Stimulated activated CD8-positive, alpha-beta memory T cell treated with anti-CD3 and anti-CD28 coated beads, Interleukin-12 subunit alpha, Interleukin-12 subunit beta, amount 100 ng/mL, for 24 hours (primary cell): Measurements from ENCODE around the gene PYDC2.
"Not testable (repeated sequence)": the region's sequence is repeated elsewhere in the genome, so short reads cannot be mapped to it uniquely, and the experiment has no call there.

Experiments
- DNase-seq: peaks from one replicate; pipeline ENCODE4 v3.0.0-alpha.2; 2020; ENCODE audit errors: extremely low read depth

PYDC2 gene

DNA sequence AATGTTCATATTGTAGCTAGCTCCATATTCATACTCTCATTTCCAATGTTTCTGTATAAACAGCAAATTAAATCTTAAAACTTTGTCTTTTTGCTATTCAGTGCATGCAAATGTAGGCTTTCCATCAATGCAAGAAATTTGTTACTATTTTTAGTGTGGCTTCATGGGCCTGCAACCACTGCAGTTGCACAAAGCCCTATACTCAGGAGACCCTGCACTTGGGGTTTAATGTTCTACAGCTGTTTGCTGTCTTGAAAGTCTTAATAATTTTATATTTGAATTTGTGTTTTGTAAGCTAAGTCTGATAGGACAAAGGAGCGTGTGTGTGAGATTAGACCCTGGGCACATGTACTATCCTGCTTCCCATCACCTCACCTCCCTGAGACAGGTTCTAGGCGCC lies 9.6 kb downstream of the PYDC2 start:
- DNase-seq, result no peak

GRCh38 chr3:191473661-191474198 lies 12.8 kb downstream of the PYDC2 start:
- DNase-seq, result no peak

- DNase-seq, result no peak
Measured at GRCh38 chr3:191476066-191476772, 15.3 kb downstream of the PYDC2 start.

DNA sequence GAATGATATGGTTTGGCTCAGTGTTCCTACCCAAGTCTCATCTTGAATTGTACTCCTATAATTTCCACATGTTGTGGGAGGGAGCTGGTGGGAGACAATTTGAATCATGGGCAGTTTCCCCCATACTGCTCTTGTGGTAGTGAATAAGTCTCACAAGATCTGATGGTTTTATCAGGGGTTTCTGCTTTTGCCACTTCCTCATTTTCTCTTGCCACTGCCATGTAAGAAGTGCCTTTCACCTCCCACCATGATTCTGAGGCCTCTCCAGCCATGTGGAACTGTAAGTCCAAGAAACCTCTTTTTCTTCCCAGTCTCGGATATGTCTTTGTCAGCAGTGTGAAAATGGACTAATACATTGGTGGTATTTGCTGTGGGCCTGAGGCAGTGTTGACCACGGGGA lies 23.0 kb downstream of the PYDC2 start:
- not testable (repeated sequence) for DNase-seq

GRCh38 chr3:191484461-191484860 lies 23.5 kb downstream of the PYDC2 start:
- no peak for DNase-seq

DNA sequence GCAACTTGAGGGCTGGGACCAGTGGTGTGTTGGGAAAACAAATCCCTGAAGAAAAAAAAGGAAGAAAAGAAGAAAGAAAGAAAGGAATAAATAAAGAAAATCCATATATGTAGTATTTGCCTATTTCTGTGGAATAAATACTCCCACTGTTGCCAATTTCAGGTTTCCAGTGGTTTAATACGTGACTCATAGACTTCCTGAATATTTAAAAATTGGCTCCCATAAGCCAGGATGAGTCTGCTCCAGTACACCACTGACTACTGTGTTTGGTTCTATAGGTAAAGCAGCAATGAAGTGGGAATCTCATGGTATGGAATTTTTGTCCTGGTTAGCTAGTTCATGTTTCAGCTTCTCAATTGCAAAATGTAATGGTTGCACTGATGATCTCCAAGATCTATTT lies 31.6 kb downstream of the PYDC2 start:
- no peak for DNase-seq

GRCh38 chr3:191493336-191493735 lies 32.4 kb downstream of the PYDC2 start:
- DNase-seq, result no peak

DNA sequence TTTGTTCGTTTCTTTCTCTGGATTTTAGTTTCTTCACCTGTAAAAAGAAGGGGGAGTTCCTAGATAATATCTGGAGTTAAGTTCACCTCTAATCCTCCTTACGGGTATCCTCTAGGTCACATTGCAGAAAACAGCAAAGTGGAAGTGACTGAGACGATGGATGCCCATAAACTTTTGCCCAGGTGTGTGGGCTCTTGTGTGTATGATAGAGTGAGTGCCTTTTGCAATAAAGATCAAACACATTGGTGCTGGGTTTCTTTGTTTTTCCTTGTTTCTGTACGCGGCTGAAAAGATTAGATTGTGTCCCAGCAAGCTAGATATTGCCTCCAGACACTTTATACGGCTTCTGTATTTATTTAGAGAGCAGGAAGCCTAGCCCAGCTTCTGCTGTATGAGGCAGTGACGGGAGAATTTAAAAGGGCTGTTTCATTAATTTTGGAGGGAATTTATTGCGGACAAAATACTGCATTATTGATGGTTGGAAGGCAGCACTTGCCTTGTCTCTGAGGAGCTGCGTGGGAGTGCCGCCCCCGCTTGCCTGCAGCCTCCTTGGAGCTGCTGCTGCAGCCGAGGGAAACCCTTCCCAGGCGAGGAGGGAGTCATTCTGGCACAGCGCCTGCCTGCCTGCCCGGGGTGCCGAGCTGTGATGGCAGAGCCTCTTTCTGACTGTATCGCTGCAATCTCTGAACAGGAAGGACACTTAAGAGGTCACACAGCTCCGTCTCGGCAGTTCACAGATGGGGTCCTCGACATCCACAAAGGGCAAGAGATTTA lies 38.5 kb downstream of the PYDC2 start:
- no peak for DNase-seq

GRCh38 chr3:191500892-191501291 lies 39.9 kb downstream of the PYDC2 start:
- no peak for DNase-seq

- no peak for DNase-seq
Measured at GRCh38 chr3:191502583-191502982, 41.6 kb downstream of the PYDC2 start.

DNA sequence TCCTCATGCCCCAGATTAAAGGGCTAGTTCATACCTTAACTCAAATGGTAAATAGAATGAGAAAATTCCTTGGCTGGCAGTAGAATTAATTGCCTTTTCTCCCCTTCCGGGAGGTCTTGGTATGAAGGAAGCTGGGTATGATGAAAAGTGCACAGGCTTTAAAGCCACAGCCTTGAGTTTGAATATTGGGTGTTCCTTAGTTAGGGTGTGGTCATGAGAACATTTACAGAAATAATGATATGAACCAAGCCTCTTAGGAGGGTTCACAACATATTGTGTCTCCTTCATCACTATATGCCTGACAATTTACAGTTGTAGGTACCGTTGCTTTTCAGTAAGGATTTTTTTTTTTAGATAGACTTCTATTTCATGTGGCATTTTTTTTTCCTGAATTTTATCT lies 48.1 kb downstream of the PYDC2 start:
- no peak for DNase-seq
